A549 (cell line): ENCODE results near the gene HSD17B2. TPM values are rescaled to one million over a fixed set of nuclear protein-coding genes. Genes with fewer than 3 reads are reported as not detected.

Source experiments
- ATAC-seq, 2 experiments: fragments of 200-7000 bp in 1 of 2; fragments of >200 bp in 1 of 2; cut with Nextera tagmentation in 1 of 2; cut with Tn5 transposase in 1 of 2; 3 replicates each; pipeline versions ENCODE4 v1.8.0 to v1.9.1; 2018 to 2020; ENCODE audit warnings: mild to moderate bottlenecking in 1 of 2, moderate library complexity in 1 of 2
- CTCF ChIA-PET: fragments of 300-600 bp; sonication (Branson Sonifier 250); formaldehyde crosslinking; extraction: SDS; loops from one replicate; lab custom pipeline; 2021; ENCODE audit warnings: antibody characterized with exemption, inconsistent platforms; lab: Yijun Ruan, JAX
- POLR2A ChIA-PET: fragments of 350-600 bp; formaldehyde crosslinking; extraction: SDS; loops from one replicate; lab custom pipeline; 2021; ENCODE audit warnings: antibody characterized with exemption, inconsistent platforms; lab: Yijun Ruan, JAX
- DNase-seq, 2 experiments: peaks; one replicate each; pipeline versions ENCODE4 v3.0.0 to v3.0.0-alpha.2; 2011 to 2016; ENCODE audit warnings: low read depth in 1 of 2, low spot score in 1 of 2
- FAIRE-seq: peaks from 2 replicates; lab custom pipeline; 2011; peaks lifted over from hg19 to GRCh38; lab: Jason Lieb, UNC
- H3K27ac ChIP-seq, 2 experiments: fragments of >200 bp; sonication (Bioruptor Twin); formaldehyde crosslinking; 3 replicates each; pipeline ENCODE4 v1.5.1; 2016 to 2017
- H3K4me1 ChIP-seq: fragments of >200 bp; sonication (Bioruptor Twin); formaldehyde crosslinking; 3 replicates; pipeline ENCODE4 v1.6.1; 2016
- H3K4me2 ChIP-seq: fragments of >200 bp; sonication (Bioruptor Twin); formaldehyde crosslinking; 3 replicates; pipeline ENCODE4 v1.6.1; 2016
- H3K4me3 ChIP-seq: fragments of >200 bp; sonication (Bioruptor Twin); formaldehyde crosslinking; 3 replicates; pipeline ENCODE4 v1.5.1; 2016
- H3K9me3 ChIP-seq: fragments of >200 bp; sonication (Bioruptor Twin); formaldehyde crosslinking; 3 replicates; pipeline ENCODE4 v1.6.1; 2016
- BCL3 ChIP-seq: fragments of >200 bp; sonication (Bioruptor Twin); formaldehyde crosslinking; IDR thresholded peaks from 3 replicates; pipeline ENCODE4 v1.6.1; 2016
- BHLHE40 ChIP-seq: IDR thresholded peaks from 2 replicates; pipeline ENCODE4 v1.6.1; 2012; ENCODE audit warnings: low read depth, low read length, inconsistent platforms
- CHD4 ChIP-seq: fragments of 200-600 bp; sonication (generic); IDR thresholded peaks from 2 replicates; pipeline ENCODE4 v1.6.1; 2016; ENCODE audit warnings: antibody characterized with exemption, mild to moderate bottlenecking, borderline replicate concordance
- EHMT2 ChIP-seq: fragments of 200-600 bp; sonication (generic); IDR thresholded peaks from 2 replicates; pipeline ENCODE4 v1.6.1; 2016; ENCODE audit warnings: antibody characterized with exemption, low read depth, mild to moderate bottlenecking, moderate library complexity
- FOSB ChIP-seq: fragments of 250-450 bp; sonication (Bioruptor Pico); IDR thresholded peaks from 2 replicates; pipeline ENCODE4 v1.5.0; 2020; ENCODE audit warnings: mild to moderate bottlenecking, moderate library complexity
- HES2 ChIP-seq: fragments of >200 bp; sonication (Bioruptor Twin); formaldehyde crosslinking; IDR thresholded peaks from 2 replicates; pipeline ENCODE4 v1.6.1; 2016
- HMGXB4 ChIP-seq: fragments of 250-450 bp; sonication (Bioruptor Pico); IDR thresholded peaks from 2 replicates; pipeline ENCODE4 v1.5.0; 2021; ENCODE audit warnings: mild to moderate bottlenecking, moderate library complexity, borderline replicate concordance
- JUNB ChIP-seq: fragments of >200 bp; sonication (Bioruptor Twin); formaldehyde crosslinking; IDR thresholded peaks from 2 replicates; pipeline ENCODE4 v1.6.1; 2016
- KDM5A ChIP-seq: fragments of 200-600 bp; sonication (generic); IDR thresholded peaks from 2 replicates; pipeline ENCODE4 v1.6.1; 2016; ENCODE audit warnings: antibody characterized with exemption, mild to moderate bottlenecking
- MAFK ChIP-seq: fragments of 450-650 bp; IDR thresholded peaks from 2 replicates; pipeline ENCODE4 v1.6.1; 2014; ENCODE audit not compliant: partially characterized antibody
- NFE2L2 ChIP-seq: fragments of 150-350 bp; conservative IDR thresholded peaks from 2 replicates; pipeline ENCODE4 v1.6.1; 2014; ENCODE audit warnings: low read length
- NPAS2 ChIP-seq: fragments of 250-450 bp; sonication (Bioruptor Pico); IDR thresholded peaks from 2 replicates; pipeline ENCODE4 v1.8.0; 2022; ENCODE audit warnings: mild to moderate bottlenecking, moderate library complexity, borderline replicate concordance
- POLR2AphosphoS2 ChIP-seq: conservative IDR thresholded peaks from 2 replicates; pipeline ENCODE4 v1.6.1; 2012; ENCODE audit warnings: low read length, improper control_type of control experiment, inconsistent platforms
- RCOR1 ChIP-seq: fragments of 150-350 bp; IDR thresholded peaks from 2 replicates; pipeline ENCODE4 v1.6.1; 2014; ENCODE audit warnings: antibody characterized with exemption, low read length, low read depth
- REST ChIP-seq: fragments of 200-600 bp; sonication (generic); IDR thresholded peaks from 2 replicates; pipeline ENCODE4 v1.6.1; 2016; ENCODE audit warnings: antibody characterized with exemption, mild to moderate bottlenecking, moderate library complexity
- RFX5 ChIP-seq: fragments of 450-650 bp; IDR thresholded peaks from 2 replicates; pipeline ENCODE4 v1.7.1; 2014; ENCODE audit warnings: antibody characterized with exemption, mild to moderate bottlenecking, moderate library complexity
- TFCP2L1 ChIP-seq: fragments of 250-450 bp; sonication (Bioruptor Pico); IDR thresholded peaks from 2 replicates; pipeline ENCODE4 v1.5.0; 2021; ENCODE audit warnings: mild to moderate bottlenecking
- TP53 ChIP-seq: fragments of 250-450 bp; sonication (Bioruptor Pico); IDR thresholded peaks from 2 replicates; pipeline ENCODE4 v1.5.0; 2021; ENCODE audit warnings: mild to moderate bottlenecking, moderate library complexity
- ZNF302 ChIP-seq: fragments of 250-450 bp; sonication (Bioruptor Pico); IDR thresholded peaks from 2 replicates; pipeline ENCODE4 v1.9.0; 2021; ENCODE audit warnings: inconsistent platforms, mild to moderate bottlenecking, moderate library complexity
- WGBS: methylation state at CpG from one replicate; pipeline ENCODE4 v1.1.6; 2017; ENCODE audit errors: missing lambda C conversion rate; 5-methylcytosine and 5-hydroxymethylcytosine counted together
- polyA plus RNA-seq, 4 experiments: library from polyadenylated mRNA; depleted of rRNA in 3 of 4; stranded (reverse); fragments of >200 nt; fragmentation: RNase III in 1 of 4; extraction: RNeasy Plus Mini Kit Qiagen cat#74134 plus additional on column Dnase treatment in 1 of 4; gene quantifications; 2 replicates in 3 of 4; 3 replicates in 1 of 4; pipeline ENCODE4 v1.2.3, GENCODE V29; 2011 to 2017

HSD17B2 gene
- polyA plus RNA-seq, 2 of the 4 experiments (the other 2 are of a cell fraction): 0.03 TPM; not detected in 1

GRCh38 chr16:82079892-82080291, 44.8 kb downstream of the HSD17B2 start:
- CTCF ChIA-PET: interaction anchor here (1.2 kb wide), 1 partner anchor 112 kb away, joined by 3 read pairs; no protein-coding TSS in a partner anchor
- Histone ChIP-seq H3K27ac (no peak overlapping the region), H3K4me1 (peaks cover 10% of the 10 kb centered on the region; the same call in 2 of the 3 replicates), H3K4me2 (no peak overlapping the region), H3K9me3 (peaks cover 4% of the 10 kb centered on the region; the same call in 2 of the 3 replicates), H3K4me3 (no peak overlapping the region)
- ATAC-seq (no peak), DNase-seq (no peak), FAIRE-seq (no peak)
- POLR2A ChIA-PET: no interaction called here
- WGBS: 2% methylated on average over 3 of the region's 3 CpGs
- no peak for TF ChIP-seq TFCP2L1 (CRISPR knock-in tag)
- TF ChIP-seq EHMT2: no peak
- TF ChIP-seq BHLHE40: no peak
- no peak for TF ChIP-seq ZNF302 (CRISPR knock-in tag)

GRCh38 chr16:82081264-82081663, 46.2 kb downstream of the HSD17B2 start:
- ATAC-seq (no peak), FAIRE-seq (no peak), DNase-seq (no peak)
- Histone ChIP-seq H3K4me1 (peaks cover 10% of the 10 kb centered on the region; the same call in 2 of the 3 replicates), H3K4me2 (no peak overlapping the region), H3K27ac (no peak overlapping the region), H3K4me3 (no peak overlapping the region), H3K9me3 (peaks cover 4% of the 10 kb centered on the region; the same call in 2 of the 3 replicates)
- CTCF ChIA-PET: interaction anchor here (1.2 to 1.6 kb wide), 2 partner anchors 10 to 113 kb away, joined by 3 to 4 read pairs; no protein-coding TSS in a partner anchor
- POLR2A ChIA-PET: no interaction called here
- 20% methylated on average over 3 of the region's 3 CpGs for WGBS
- TF ChIP-seq KDM5A (no peak), NFE2L2 (no peak), JUNB (no peak), TP53 (CRISPR knock-in tag) (no peak), NPAS2 (CRISPR knock-in tag) (no peak), BCL3 (no peak), RCOR1 (no peak), CHD4 (no peak)
- TF ChIP-seq, all 56 proteins: peak for 0

GRCh38 chr16:82082097-82082496, 47.0 kb downstream of the HSD17B2 start:
- DNase-seq (no peak), ATAC-seq (no peak), FAIRE-seq (no peak)
- no peak for TF ChIP-seq ZNF302 (CRISPR knock-in tag)
- TF ChIP-seq POLR2AphosphoS2: no peak
- no peak for TF ChIP-seq BCL3
- TF ChIP-seq RFX5: no peak
- TF ChIP-seq FOSB (CRISPR knock-in tag): no peak
- TF ChIP-seq REST: no peak
- TF ChIP-seq HMGXB4: no peak
- no peak for TF ChIP-seq MAFK
- no peak for TF ChIP-seq HES2
- no peak for TF ChIP-seq NPAS2 (CRISPR knock-in tag)
- no peak for TF ChIP-seq NFE2L2
- no peak for TF ChIP-seq BHLHE40
- H3K4me3 ChIP-seq: no peak overlapping the region
- WGBS: 36% methylated on average over 1 of the region's 1 CpG
- H3K4me1 ChIP-seq: peaks cover 10% of the 10 kb centered on the region; the same call in 2 of the 3 replicates
- ChIA-PET CTCF (interaction anchor here (1.2 to 1.6 kb wide), 2 partner anchors 9 to 141 kb away, joined by 4 to 6 read pairs; no protein-coding TSS in a partner anchor), POLR2A (no interaction called here)
- H3K4me2 ChIP-seq: no peak overlapping the region
- H3K27ac ChIP-seq: no peak overlapping the region
- peaks cover 4% of the 10 kb centered on the region; the same call in 1 of the 3 replicates for H3K9me3 ChIP-seq
